Fibroblast of skin of right biceps (primary cell): ENCODE measurements around the gene PIGM.
A peak's percentile ranks its signal among the peaks of the same experiment; 100 is the strongest.

Experiments
- DNase-seq: peaks from one replicate; pipeline ENCODE4 v3.0.0-alpha.2; 2013

Gene PIGM

DNA sequence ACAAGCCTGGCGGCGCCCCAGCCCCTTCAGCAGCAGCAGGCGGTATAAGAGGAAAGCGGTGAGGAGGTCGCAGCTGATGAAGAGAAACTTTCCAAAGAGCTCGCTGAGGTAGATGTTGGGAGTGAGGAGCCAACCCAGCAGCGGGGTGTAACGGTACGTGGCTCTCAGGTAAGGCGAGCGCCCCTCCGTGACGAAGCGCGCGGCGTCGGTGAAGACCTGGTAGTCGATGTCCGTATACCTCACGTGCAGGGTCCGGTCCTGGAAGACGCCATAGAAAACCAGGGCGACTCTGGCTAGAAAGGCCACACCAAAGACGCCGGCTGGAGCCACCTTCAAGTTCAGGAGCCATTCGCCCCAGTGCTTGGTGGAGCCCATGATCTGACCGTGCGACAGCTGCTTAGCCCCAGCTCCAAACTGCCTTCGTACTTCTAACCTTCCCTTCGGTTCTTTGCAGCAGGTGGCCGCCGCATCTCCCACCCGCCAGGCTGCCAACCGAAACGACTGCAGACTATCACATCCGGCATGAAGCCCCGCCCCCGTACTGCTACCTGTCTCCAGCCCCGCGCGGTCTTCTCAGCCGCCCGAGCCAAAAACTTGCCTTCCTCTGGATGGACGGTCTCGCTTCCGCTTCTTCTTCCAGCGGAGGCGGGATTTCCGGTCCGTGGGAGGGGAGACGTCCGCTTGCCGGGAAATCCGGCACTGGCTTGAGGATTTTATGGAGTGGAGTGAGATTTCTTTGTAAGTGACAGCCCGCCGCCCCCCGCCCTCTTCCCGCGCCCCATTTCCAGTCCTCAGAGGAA, at the start of gene PIGM:
Gene PIGM (minus strand): TSS at position 626 of the 800 bp plus-strand sequence. CDS start 251 bp downstream, at position 375.
- peak; percentile 91 for DNase-seq

DNA sequence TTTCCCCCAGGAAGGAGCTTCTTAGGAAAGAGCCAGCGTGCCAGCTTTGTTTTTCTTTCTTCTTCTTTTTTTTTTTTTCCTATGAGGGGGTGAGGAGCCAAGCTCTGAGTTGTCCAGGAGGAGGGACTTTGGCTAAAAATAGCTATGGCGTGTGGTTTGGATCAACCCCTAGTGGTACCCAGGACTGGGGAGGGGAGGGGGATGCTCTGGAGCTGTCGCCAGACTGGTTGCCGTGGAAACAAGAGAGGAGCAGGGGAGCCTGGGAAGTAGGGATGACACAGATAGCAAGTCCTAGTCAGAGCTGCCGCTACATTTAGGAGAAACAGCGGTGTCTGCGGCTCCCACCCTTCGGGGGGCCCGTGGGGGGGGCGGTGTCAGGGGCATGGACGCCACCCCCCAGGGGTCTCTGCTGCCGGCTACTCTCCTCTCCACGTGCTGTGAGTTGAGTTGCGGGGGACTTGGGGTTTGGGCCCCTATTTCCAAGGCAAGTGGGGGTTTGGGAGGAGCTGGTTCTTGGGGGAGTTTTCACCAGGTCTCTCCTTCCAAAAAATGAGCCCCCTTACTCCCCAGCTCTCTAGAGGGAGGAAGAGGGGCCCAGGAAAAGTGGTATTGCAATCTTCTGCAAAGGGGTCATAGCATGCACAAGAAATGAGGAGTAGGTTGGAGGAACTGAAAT, 49.6 kb upstream of the PIGM start, which contains the start of gene KCNJ9:
Gene KCNJ9 (plus strand): TSS at position 278 of the 676 bp plus-strand sequence. CDS start 2,493 bp downstream, outside the sequence.
- DNase-seq = peak; percentile 54

DNA sequence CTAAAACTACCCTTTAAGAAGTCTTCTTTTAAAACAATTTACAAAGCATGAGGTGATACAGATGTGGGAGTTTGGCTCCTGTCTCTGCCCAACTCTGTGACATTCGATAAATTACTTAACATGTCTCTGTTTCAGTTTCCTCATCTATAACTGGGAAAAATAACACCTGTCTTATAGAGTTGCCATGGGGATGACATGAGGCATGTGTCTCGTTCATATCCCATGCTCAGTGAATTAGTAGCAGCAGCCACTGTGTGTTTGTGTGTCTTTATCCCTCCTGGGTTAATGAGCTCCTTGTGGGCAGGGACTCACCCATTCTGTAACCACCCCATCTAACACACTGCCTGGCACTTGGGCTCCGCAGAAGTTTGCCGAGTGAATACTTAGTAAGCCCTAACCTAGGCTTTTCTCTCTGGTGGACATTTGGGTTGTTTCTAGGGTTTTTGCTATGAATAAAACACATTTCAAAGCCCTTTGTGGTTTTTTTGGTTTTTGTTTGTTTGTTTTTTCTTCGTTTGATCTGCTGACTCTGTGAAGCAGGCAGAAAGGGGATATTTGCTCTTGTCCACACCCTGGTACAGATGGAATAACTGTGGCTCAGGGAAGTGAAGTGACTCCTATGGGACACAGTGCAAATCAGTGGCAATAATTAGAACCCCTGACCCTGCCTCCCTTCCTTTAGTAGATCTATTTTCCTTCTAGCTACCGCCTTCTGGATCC, 48.8 kb upstream of the PIGM start:
- DNase-seq = no peak

DNA sequence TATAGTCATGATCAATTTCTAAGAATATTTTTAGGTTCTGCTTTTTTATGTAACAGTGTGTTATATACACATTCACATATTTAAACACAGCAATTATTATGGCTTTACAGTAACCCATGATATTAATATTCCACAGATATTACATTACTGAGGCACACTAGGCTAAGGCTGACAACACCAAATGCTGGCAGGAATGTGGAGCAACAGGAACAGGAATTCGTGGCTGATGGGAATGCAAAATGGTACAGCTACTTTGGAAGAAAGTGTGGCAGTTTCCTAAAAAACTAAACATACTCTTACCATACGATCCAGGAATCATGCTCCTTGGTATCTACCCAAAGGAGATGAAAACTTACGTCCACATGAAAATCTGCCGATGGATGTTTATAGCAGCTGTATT, 47.7 kb upstream of the PIGM start:
- no peak for DNase-seq

DNA sequence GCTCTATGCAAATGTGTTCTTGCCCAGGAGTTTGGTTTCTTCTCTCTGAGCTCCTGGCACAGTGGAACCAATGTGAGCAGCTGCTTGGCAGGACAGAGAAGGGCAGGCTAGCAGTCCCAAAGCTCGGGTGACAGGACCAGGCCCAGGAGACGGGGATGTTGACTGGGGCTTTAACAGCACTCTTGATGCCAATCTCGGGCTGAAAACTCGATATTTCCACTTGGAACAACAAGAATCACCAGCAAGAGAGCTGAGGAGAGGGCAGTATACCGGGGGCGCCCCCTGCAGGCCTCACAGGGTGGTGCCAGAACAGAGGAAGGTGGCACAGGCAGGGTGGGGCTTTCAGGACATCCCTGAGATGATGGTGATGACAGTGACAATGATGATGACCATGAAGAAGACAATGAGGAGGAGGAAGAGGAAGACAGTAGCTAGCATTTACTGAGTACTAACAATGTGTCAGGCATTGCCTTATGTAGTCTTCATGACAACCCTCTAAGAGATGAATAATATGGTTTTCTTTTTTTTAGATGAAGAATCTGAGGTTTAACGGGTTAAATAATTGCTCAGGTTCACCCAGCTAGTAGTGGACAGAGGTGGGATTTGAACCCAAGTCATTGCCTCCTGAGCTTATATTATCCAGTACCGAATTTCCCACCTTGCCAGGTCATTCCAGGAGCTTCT, 46.9 kb upstream of the PIGM start:
- DNase-seq = peak; percentile 19

DNA sequence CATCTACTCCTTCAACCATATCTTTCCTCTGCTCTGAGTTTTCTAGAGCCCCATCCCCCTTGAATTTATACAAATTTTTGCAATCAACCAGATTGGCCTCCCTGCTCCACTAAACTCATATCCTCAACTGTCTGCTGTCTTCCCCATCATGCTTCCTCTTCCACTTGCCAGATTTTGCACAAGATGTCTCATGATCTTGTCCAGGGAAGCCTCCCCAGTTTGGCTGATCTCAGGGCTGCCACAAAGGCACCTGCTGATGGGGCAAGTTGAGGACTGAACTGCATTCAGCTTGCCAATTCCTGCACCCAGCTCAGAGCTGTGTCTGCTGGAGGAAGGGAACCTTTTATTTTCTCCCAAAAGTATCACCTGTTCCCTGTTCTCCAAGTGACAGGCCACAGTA, 45.7 kb upstream of the PIGM start:
- no peak for DNase-seq

DNA sequence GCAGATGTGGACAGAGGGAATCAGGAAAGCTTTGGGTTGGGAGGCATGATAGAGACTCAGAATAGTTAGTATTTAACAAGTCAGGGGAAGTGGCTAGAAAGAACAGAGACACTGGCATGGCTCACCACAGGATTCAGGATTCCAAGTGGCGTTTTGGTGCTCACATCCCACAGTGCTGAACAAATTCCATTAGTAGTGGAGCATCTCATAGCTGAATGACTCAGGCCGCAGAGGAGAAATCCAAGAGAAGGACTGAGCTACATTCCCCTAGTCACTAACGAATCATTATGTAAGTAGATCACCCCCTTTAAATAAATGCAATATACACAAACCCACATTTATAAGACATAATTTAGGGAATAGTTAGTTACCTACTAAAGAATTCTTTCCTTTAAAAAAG, 44.5 kb upstream of the PIGM start:
- DNase-seq = peak; percentile 18

DNA sequence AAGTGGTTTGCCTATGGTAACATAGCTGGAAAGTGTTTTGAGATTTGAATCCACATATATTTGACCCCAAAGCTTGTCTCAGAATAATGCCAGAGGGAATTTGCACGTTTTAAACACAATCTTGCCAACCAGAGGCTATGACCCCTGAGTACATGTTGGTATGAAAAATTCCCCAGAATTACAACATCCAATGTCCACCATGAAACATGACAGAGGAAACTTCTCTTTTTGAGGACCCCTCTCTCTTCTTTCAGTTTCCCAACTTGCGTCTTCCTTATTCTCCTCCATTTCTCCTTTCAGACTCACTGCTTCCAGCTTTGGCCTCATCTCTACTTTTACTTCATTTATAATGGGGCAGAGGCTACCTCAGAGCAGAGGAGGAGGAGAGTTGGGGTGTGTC, 44.0 kb upstream of the PIGM start:
- no peak for DNase-seq

DNA sequence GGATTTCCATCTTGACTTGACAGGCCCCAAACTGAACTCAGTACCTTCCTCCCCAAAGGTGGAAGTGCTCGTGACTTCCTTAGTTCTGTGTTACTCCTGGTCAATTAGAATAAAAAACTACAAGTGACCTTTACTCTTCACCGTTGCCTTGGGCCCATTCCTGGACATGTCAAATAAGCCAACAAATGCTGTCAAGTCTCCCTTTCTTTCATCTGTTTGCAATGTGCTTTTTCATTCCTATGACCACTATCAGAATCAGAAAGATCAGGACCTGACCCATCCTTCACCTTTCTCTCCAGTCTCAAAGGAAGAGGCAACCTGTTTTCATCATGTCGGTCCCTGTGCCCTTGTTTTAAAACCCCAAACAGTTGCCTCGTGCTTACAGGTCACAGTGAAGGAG, 43.1 kb upstream of the PIGM start:
- no peak for DNase-seq

DNA sequence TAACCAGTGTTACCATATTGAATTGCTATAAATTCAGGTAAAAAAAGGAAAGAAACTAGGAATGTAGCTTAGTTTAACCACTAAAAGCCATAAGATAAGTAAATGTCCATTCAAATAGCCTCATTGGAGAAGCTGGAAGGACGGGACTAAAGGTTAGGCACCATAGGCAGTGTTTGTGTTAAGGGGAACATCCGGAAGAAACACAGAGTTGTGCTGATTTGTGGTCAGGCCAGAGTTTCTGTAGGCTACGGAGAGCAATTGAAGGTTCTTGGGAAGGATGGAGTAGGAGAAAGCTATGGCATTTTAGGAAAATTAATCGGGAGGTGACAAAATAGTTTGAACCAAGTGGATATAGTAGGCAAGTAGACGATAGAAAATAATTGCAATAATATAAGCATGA, 39.5 kb upstream of the PIGM start:
- DNase-seq = no peak

DNA sequence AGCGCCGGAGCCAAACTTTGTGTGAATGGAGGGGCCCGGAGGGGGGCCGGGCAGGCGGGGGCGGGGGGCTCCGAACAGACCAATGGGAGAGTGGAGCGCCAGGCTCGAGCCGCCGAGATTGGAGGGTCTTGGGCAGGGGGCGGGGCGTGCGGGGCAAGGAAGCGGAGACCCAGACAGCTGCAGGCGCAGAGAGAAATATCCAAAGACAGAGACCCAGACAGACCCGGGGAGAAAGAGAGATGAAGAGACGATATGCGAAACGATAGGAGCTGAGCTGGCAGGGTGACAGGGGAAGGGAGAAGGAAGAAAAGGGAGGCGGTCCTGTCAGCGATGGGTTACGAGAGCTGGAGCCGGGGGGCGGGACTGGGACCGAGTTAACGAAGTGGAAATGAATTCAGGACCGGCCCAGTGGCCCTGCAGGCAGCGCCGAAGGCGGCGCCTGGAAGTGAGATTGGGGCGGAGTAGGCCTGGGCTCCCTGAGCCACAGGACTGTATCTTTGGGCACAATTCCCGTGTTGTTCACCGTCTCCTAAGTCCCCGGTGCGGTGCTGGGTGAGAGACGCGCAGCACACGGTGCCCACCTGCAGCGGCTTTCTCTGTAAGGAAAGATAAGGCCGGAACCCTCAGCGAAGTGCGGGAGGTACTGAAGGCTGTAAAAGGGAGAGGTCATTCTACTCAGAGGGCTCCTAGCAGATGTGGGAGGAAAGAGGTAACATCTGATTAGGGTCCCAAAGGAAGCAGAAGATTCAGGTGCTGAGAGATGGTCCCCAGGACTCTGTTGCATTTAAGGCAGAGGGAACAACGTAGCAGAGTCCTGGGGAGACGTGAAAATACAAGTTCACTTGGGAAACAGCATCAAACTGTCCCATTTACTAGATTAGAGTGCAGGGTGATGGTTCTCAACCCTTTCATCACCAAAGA, 38.7 kb upstream of the PIGM start:
- DNase-seq = peak; percentile 61

DNA sequence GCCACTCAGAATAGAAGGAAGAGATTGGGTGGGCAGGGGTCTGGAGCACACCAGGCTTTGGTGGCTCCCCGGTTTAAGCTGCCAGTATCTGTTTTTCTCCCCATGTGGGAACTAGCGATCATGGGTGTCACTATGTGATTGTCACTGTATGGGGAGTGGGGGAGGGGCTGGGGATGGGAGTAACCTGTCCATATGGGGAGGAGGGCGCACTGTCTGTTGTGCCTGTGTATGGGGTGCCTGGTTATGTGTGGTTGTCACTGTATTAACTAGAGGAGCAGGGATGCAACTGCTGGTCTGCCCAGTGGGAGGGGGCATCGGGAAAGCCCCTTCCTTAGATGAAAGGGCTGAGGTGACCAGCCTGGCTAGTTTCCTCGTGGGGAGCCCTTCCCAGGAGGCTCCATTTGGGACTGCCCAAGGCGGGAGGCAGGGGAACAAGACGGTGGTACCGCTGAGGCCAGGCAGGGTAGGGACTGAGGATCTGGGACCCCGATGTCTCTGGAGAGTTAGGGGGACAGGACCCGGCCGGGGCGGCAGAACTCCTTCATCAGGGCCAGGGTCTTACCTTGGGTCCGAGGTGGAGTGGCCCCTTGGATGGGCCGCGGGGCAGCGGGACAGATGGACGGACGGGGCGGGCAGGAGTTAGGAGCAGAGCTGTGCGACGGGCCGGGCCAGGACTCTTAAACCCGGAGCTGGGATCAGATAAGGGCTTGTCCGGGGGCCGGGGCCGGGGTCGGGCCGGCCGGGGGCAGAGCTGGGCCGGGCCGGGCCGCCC, 37.9 kb upstream of the PIGM start, which contains the start of gene KCNJ10:
Gene KCNJ10 (minus strand): TSS at position 701 of the 772 bp plus-strand sequence. CDS start 27,628 bp downstream, outside the sequence.
- DNase-seq = no peak

DNA sequence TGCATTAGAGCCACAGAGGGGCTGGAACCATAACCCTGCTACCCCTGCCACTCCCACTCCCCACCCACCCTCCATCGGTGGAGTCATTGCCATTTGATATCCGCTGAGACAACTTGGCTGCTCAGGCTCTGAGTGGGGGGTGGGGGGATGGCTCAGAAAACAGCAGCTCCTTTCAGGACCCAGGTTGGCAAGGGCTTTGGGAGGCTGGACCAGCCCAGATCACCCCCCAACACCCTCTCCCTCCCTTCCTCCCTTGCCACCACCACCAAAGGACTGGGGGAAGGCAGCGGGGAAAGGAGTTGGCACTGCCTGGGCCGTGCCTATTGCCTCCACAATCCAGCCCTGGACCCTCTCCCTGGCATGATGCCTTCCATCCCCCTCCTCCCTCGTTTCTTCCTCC, 36.4 kb upstream of the PIGM start:
- DNase-seq = no peak

DNA sequence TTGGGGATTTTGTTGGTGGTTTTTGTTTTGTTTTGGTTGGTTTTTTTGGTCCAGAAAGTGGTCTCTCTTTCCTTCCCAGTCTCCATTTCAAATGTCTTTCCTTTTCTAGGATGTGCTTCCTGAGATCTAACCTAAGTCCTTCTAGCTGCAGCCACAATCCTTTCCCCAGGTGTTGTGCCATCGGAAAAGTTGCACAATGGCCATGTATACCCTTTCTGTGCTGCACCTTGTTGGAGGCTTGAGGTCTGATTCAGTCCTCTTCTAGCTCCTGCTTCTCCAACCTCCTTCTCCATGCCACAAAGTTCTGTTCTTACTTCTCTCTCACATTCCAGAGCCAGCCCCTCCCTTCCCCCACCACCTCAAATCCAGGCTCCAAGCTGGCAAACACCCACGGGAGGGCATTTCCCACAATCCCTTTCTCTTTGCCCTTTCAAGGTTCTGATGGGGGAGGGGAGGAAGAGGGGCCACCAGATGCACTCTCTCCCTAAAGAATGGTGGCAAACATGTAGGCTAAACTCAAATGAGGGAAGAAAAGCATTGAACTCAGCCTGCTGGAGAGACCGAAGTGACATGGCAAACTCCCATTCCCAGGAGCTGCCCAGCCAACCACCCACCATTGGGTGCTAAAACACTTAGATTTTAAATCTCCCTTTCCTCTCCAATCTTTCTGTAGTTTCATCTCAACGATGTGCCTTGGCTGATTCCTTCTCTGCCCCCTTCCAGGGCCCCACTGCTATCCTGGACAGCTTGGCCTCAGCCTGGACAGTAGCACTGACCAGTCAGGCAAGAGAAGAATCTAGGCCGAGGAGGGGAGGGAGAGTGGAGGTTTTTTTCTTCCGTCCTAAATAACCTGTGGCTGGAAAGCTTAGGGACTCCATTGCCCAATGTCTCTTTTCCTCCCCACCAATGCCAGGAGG, 35.3 kb upstream of the PIGM start:
- DNase-seq = no peak

DNA sequence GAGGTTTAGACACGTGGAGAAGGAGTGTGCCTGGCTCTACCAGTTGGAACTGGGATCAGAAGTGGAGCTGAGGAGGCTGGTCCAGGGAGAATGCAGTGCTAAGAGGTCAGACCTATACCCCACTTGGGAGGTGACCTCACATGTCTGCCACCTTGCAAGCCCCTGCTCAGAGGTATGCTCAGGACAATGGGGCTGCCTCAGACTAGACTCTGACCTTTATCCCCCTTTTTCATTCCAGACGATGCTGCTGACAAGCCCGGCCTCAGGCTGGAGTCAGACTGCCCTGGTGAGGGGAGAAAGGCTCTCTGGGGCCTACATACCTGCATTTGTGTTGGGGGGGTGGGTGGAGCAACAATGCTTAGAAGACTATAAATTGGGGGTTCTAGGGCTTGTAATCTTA, 33.0 kb upstream of the PIGM start:
- DNase-seq = no peak

DNA sequence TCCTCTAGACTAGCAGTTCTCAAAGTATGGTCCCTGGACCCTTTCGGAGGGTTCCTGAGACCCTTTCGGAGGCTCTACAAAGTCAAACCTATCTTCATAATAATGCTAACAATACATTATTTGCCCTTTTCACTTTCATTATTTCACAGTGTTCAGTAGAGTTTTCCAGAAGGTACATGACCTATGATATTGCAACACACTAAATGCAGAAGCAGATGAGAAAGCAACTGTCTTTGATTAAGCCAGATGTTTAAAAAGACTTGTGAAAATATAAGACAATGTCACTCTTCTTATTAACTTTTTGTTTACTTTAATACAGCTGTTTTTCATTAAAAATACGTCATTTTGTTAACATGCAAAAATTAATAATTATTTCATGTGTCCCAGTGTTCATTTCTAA, 32.4 kb upstream of the PIGM start:
- DNase-seq = no peak

DNA sequence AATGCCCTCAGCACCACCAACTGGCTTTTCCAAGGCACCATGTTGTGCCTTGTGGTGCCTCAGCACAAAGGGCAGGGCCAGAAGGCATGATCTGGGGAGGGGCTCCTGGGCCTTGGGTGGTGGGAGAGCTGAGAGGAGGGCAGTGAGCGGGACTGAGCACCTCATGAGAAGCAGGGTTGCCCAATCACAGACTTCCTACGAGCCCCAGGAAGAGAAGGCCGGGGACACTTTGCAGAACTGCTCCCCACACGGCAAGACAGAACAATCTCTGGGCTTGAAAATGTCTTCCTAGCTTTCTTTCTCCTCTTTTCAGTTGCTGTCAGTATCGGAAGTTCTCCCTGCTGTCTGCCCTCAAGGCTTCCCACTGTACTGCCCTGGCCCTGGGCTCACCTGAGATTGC, 31.4 kb upstream of the PIGM start:
- DNase-seq = no peak

DNA sequence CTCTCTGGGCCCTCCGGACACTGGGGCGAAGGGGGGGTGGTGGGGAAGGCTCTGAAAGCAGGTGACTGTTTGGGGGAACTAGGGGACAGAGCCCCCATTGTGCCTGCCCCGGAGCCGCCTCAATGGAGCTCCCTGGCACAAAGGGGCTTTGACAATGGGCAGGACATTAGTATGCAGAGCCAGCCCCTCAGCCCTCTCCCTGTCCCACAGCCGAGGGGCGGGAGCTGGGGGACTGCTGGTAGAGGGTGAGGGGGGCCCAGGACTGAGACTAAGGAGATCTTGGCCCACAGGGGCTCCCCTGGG, 30.4 kb upstream of the PIGM start:
- no peak for DNase-seq

DNA sequence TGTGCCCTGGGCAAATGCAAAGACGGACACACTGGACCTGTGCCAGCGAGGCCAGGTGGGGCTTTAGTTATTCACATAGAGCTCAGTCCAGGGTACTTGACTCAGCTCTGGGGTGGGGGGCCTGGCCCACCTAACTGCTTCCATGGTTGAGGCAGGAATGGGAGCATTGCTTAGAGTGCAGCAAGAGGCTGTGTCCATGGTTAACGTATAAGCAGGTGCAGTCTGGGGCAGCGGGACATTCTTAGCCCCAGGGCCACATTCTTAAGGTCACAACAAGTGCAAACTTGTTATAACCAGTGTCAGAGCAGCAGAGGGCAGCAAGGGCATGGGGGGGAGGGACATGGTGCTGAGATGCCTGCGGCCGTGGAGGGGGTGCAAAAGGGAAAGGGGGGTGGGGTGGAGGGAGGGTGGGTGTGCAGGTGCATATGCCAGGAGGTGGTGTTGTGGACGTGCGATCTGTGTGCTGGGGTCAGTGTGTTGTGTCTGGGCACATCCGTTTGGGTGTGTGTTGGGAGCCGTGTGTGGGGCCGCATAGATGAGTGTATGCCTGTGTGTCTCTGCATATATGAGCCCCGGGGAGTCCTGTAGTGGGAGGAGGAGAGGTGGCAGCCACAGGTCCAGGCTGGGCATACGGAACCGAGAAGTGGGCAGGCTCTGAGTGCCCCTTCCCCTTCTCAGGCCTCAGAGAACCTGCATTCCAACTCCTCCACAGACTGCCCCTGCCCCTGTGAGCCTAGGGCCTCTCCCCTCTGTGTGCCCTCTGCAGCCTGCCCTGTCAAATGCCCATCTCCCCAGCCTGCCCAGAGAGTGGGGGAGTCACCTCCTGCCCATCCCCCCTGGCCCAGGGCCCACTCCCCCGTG, 29.8 kb upstream of the PIGM start:
- no peak for DNase-seq
